Measurements from ENCODE around the gene INTS1. TPM values are rescaled to one million over a fixed set of nuclear protein-coding genes. Genes with fewer than 3 reads are reported as not detected.

INTS1 gene
- total and polyA plus RNA-seq, 2 of the 4 experiments (the other 2 are of a cell fraction) = 9.3 to 40.1 TPM

- H3K36me3 ChIP-seq (ENCODE audit: control insufficient read depth, insufficient read depth, low read length) = peaks cover 35% of the 10 kb centered on the region
- dilution Hi-C loops (cut with HindIII; ENCODE audit: low sequenced_read_pairs, unreplicated experiment) = no loop called here
Observed at GRCh38 chr7:1434891-1435670, 69.1 kb downstream of the INTS1 start.

More at GRCh38 chr7:1434891-1435670, 69.1 kb downstream of the INTS1 start:
- Histone ChIP-seq H3K4me2 (ENCODE audit: low read depth, low read length) (no peak overlapping the region), H2AK5ac (ENCODE audit: low read depth, low read length) (no peak overlapping the region), H4K8ac (ENCODE audit: low read depth in 2 of 2, low read length in 2 of 2) (no peak overlapping the region), H2BK5ac (ENCODE audit: low read depth, low read length, poor library complexity, severe bottlenecking) (no peak overlapping the region), H3K4ac (ENCODE audit: low read depth, low read length) (no peak overlapping the region), H2BK20ac (ENCODE audit: low read depth, low read length) (no peak overlapping the region), H4K5ac (ENCODE audit: low read depth, low read length) (no peak overlapping the region), H3K9ac (ENCODE audit: low read depth, low read length) (no peak overlapping the region), H3K14ac (replicated peaks; ENCODE audit: low read depth, low read length) (no peak overlapping the region), H3K27ac (ENCODE audit: insufficient read depth, low read length) (no peak overlapping the region), H4K20me1 (ENCODE audit: insufficient read depth, low read length) (peaks cover 18% of the 10 kb centered on the region), H3K9me1 (ENCODE audit: insufficient read depth, low read length) (peaks cover 7% of the 10 kb centered on the region), H2AK9ac (replicated peaks; ENCODE audit: low read depth, low read length, poor library complexity) (no peak overlapping the region), H3K79me1 (ENCODE audit: low read depth in 1 of 2, low read length in 2 of 2) (no peaks in the 10 kb centered on the region), H3K18ac (ENCODE audit: low read depth, low read length) (no peak overlapping the region), H2BK120ac (ENCODE audit: low read depth, low read length) (no peak overlapping the region), H3K23ac (ENCODE audit: low read depth, low read length) (no peak overlapping the region), H4K91ac (ENCODE audit: insufficient read depth, low read depth, low read length) (no peak overlapping the region), H2AFZ (replicated peaks; ENCODE audit: low read length, poor library complexity) (no peak overlapping the region), H3K4me3 (ENCODE audit: insufficient read depth, low read depth, low read length) (no peak overlapping the region), H3K9me3 (ENCODE audit: control insufficient read depth, insufficient read depth, low read length) (no peaks in the 10 kb centered on the region), H3K4me1 (ENCODE audit: control insufficient read depth, insufficient read depth, low read length) (no peaks in the 10 kb centered on the region), H2BK15ac (ENCODE audit: low read depth, low read length) (no peak overlapping the region), H3K56ac (ENCODE audit: extremely low read depth, insufficient read depth, low read length) (no peak overlapping the region), H3K27me3 (ENCODE audit: control insufficient read depth, insufficient read depth, low read length) (no peaks in the 10 kb centered on the region)
- in situ Hi-C loops (cut with MboI; ENCODE audit: low sequenced_read_pairs) = no loop called here
- ChIA-PET POLR2A (ENCODE audit: unreplicated experiment) (no interaction called here), CTCF (no interaction called here)
- TSS peak; percentile 17 for BruUV-seq (replicated peaks)
- intact Hi-C loops (cut with micrococcal nuclease) = no loop called here
- WGBS, 2 experiments (ENCODE audit: extremely low coverage in 2 of 2, insufficient read length in 1 of 2) = 92% methylated on average over 13 of the region's 22 CpGs; no CpG with 5 or more reads in 1 of the 2 experiments
- TF ChIP-seq RFX5 (IDR thresholded peaks at IDR 0.05; ENCODE audit: low read depth, low read length) = no peak
- TF ChIP-seq RCOR1 (IDR thresholded peaks at IDR 0.05; ENCODE audit: insufficient replicate concordance, low read length) = no peak
- TF ChIP-seq SMC3 (IDR thresholded peaks at IDR 0.05; ENCODE audit: low read depth, low read length) = no peak
- TF ChIP-seq RAD21 (IDR thresholded peaks at IDR 0.05; ENCODE audit: low read length) = no peak
- TF ChIP-seq ELK1 (IDR thresholded peaks at IDR 0.05; ENCODE audit: borderline replicate concordance, low read depth, low read length) = no peak
- TF ChIP-seq MAZ (IDR thresholded peaks at IDR 0.05; ENCODE audit: borderline replicate concordance, low read depth, low read length) = no peak
- ATAC-seq (ENCODE audit: low read depth) = no peak
- DNase-seq = no peak

Measured in IMR-90 (cell line).